GM12864 (cell line): ENCODE measurements around the gene OTOF.

Source experiments
- DNase-seq: peaks from one replicate; pipeline ENCODE4 v3.0.0-alpha.2; 2011; ENCODE audit warnings: low read depth
- H3K4me3 ChIP-seq: 2 replicates; pipeline ENCODE4 v1.5.1; 2011; ENCODE audit warnings: mild to moderate bottlenecking, low read depth, low read length, control low read depth
- TF ChIP-seq, protein P1 (sequence below): IDR thresholded peaks from 2 replicates; pipeline ENCODE4 v1.5.1; 2011; ENCODE audit warnings: low read depth, mild to moderate bottlenecking, moderate library complexity, low read length, control low read depth, inconsistent platforms; ENCODE audit errors: missing control alignments

The OTOF gene

DNA sequence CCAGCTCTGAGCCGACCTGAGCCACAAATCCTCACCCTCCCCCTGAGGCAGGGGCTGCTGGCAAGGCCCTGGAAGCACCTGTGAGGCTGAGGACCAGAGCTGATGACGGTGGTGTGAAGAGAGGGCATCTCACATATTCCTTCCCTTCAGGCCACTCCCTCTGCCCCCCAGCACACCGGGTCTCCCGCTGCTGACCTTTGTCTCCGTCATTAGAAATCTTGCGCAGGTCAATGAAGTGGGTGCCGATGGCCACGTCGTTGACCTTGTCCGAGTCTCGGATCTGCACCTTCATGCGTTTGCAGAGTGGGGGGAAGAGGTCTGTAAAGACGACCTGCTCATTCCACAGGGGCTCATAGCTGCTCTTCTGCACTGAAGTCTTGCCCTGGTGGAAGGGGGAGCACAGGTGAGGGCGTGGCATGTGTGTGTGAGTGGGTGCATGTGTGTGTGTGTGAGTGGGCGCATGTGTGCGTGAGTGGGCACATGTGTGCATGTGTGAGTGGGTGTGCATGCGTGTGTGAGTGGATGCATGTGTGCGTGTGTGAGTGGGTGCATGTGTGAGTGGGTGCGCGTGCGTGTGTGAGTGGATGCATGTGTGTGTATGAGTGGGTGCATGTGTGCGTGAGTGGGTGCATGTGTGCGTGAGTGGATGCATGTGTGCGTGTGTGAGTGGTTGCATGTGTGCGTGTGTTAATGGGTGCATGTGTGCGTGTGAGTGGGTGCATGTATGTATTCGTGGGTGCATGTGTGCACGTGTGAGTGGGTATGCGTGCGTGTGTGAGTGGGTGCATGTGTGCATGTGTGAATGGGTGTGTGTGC lies 4.5 kb upstream of the OTOF start:
- TF ChIP-seq, protein P1, sequence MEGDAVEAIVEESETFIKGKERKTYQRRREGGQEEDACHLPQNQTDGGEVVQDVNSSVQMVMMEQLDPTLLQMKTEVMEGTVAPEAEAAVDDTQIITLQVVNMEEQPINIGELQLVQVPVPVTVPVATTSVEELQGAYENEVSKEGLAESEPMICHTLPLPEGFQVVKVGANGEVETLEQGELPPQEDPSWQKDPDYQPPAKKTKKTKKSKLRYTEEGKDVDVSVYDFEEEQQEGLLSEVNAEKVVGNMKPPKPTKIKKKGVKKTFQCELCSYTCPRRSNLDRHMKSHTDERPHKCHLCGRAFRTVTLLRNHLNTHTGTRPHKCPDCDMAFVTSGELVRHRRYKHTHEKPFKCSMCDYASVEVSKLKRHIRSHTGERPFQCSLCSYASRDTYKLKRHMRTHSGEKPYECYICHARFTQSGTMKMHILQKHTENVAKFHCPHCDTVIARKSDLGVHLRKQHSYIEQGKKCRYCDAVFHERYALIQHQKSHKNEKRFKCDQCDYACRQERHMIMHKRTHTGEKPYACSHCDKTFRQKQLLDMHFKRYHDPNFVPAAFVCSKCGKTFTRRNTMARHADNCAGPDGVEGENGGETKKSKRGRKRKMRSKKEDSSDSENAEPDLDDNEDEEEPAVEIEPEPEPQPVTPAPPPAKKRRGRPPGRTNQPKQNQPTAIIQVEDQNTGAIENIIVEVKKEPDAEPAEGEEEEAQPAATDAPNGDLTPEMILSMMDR = no peak
- H3K4me3 ChIP-seq = no peak overlapping the region
- DNase-seq = no peak

- no peak overlapping the region for H3K4me3 ChIP-seq
- DNase-seq = no peak
- TF ChIP-seq, protein P1 = no peak
These were observed 3.8 kb upstream of the OTOF start for GRCh38 chr2:26481706-26482105.

DNA sequence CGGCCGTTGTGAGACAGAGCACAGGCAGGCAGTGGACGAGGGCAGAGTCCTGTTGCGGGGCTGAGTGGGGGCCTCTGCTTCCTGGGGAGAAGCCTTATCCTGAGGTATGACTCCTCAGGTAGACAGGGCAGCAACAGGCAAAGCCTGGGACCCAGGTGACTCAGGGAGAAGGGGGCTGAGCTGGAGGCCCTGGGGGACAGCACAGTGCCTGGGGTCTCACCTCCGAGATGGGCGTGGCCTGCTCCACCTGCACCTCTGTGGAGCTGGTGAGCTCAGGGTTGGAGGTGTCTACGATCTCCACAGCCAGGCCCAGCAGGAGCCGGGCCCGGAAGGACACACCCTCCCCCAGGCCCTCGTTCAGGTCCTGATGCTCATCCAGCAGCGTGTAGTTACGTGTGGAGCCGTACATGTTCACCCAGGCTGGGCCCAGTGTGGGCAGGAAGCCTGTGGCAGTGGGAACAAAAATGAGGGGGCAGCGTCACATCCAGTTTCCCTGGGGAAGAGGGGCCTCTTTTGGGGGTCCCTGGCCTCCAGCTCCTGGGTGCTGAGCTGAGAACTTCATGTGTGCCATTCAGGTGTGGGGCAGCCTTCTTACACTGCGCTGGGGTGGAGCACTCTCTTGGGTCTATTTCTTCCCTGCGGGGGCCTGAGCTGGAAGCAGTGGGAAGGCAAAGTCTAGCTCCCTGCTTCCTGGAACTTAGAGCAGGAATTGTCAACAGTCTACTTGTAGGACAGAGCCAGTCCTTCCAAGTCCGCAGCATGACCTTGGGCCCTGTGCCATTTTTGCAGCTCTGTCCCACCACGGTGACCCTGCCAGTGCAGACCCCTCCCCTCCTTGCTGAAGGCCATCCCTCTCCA lies 2.9 kb upstream of the OTOF start:
- no peak for DNase-seq
- H3K4me3 ChIP-seq = no peak overlapping the region
- TF ChIP-seq, protein P1 = no peak

GRCh38 chr2:26479789-26480565 lies 2.1 kb upstream of the OTOF start:
- no peak for DNase-seq
- no peak overlapping the region for H3K4me3 ChIP-seq
- TF ChIP-seq, protein P1 = no peak

- DNase-seq = no peak
- TF ChIP-seq, protein P1 = no peak
- H3K4me3 ChIP-seq = no peak overlapping the region
These were observed 1.3 kb upstream of the OTOF start for GRCh38 chr2:26479131-26479788.

DNA sequence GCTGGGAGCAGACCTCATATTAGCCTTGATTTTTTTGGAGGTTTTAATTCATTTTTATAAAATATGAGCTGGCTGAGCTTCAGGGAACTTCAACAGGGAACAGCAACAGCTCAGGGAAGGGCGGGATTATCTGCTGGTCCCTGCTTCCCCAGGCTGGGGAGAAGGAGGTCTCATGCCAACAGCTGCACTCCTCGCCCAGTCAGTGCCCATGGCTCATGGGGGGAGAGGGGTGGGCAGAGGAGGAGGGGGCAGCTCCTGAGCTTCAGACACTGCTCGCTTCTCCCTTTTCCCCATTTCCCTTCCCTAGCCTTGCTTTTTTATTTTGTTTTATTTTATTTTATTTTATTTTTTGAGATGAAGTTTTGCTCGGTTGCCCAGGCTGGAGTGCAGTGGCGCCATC lies 442 bp upstream of the OTOF start:
- H3K4me3 ChIP-seq = no peak overlapping the region
- TF ChIP-seq, protein P1 = no peak
- no peak for DNase-seq
